ENCODE data around the gene JAML.

- TF ChIP-seq POLR2A (IDR thresholded peaks at IDR 0.05; ENCODE audit: low read length) = no peak
- no peak for TF ChIP-seq GATA1 (IDR thresholded peaks at IDR 0.05; ENCODE audit: low read depth, low read length)
Observed at GRCh38 chr11:118169300-118170140, 55.3 kb downstream of the JAML start.

Data from erythroblast (primary cell).